ENCODE data around the gene CCNT2. TPM values are rescaled to one million over a fixed set of nuclear protein-coding genes. Genes with fewer than 3 reads are reported as not detected.
"Not testable (repeated sequence)": the region's sequence is repeated elsewhere in the genome, so short reads cannot be mapped to it uniquely, and the experiment has no call there.

CCNT2 gene
- total RNA-seq, 1 experiment from 2014 or later = 39.4 TPM

- H3K9me3 ChIP-seq = no peaks in the 10 kb centered on the region
- H3K4me1 ChIP-seq = no peaks in the 10 kb centered on the region
- CTCF ChIA-PET = no interaction called here
- no peak overlapping the region for H3K4me3 ChIP-seq (ENCODE audit: low read depth, low read length)
- no peak for DNase-seq
- no TSS peak for BruUV-seq (replicated peaks)
- H3K36me3 ChIP-seq (ENCODE audit: control insufficient read depth, insufficient read depth, low read length) = no peaks in the 10 kb centered on the region
- Mint-ChIP-seq H3K4me3 (ENCODE audit: unreplicated experiment) (no peak overlapping the region), H3K27me3 (ENCODE audit: insufficient read depth, unreplicated experiment) (peaks cover 3% of the 10 kb centered on the region), H3K9me3 (ENCODE audit: unreplicated experiment) (peaks cover 21% of the 10 kb centered on the region), H3K27ac (ENCODE audit: unreplicated experiment) (no peak overlapping the region), H3K36me3 (ENCODE audit: insufficient read depth, unreplicated experiment) (no peaks in the 10 kb centered on the region), H3K4me1 (ENCODE audit: low read depth, unreplicated experiment) (no peaks in the 10 kb centered on the region)
- intact Hi-C loops (cut with micrococcal nuclease; ENCODE audit: unreplicated experiment) = no loop called here
- no peaks in the 10 kb centered on the region; the same call in 1 of the 2 replicates for H3K27me3 ChIP-seq (replicated peaks; ENCODE audit: control insufficient read depth, insufficient read depth, low read length)
- TF ChIP-seq CTCF (IDR thresholded peaks at IDR 0.05; ENCODE audit: insufficient read depth in 1 of 2, low read depth in 1 of 2, low read length in 1 of 2, severe bottlenecking in 1 of 2, unreplicated experiment in 1 of 2) = no peak
- POLR2A ChIA-PET = no interaction called here
These were observed 56.8 kb downstream of the CCNT2 start for GRCh38 chr2:134975281-134976009.

GRCh38 chr2:134976074-134976702, 57.6 kb downstream of the CCNT2 start:
- Mint-ChIP-seq H3K36me3 (ENCODE audit: insufficient read depth, unreplicated experiment) (no peaks in the 10 kb centered on the region), H3K4me1 (ENCODE audit: low read depth, unreplicated experiment) (no peaks in the 10 kb centered on the region), H3K4me3 (ENCODE audit: unreplicated experiment) (no peak overlapping the region), H3K27ac (ENCODE audit: unreplicated experiment) (no peak overlapping the region), H3K27me3 (ENCODE audit: insufficient read depth, unreplicated experiment) (peaks cover 3% of the 10 kb centered on the region), H3K9me3 (ENCODE audit: unreplicated experiment) (peaks cover 21% of the 10 kb centered on the region)
- no peak overlapping the region for H3K4me3 ChIP-seq (ENCODE audit: low read depth, low read length)
- ChIA-PET POLR2A (no interaction called here), CTCF (no interaction called here)
- H3K4me1 ChIP-seq = no peaks in the 10 kb centered on the region
- no peaks in the 10 kb centered on the region for H3K9me3 ChIP-seq
- no TSS peak for BruUV-seq (replicated peaks)
- TF ChIP-seq CTCF (IDR thresholded peaks at IDR 0.05; ENCODE audit: insufficient read depth in 1 of 2, low read depth in 1 of 2, low read length in 1 of 2, severe bottlenecking in 1 of 2, unreplicated experiment in 1 of 2) = no peak
- no peaks in the 10 kb centered on the region for H3K36me3 ChIP-seq (ENCODE audit: control insufficient read depth, insufficient read depth, low read length)
- intact Hi-C loops (cut with micrococcal nuclease; ENCODE audit: unreplicated experiment) = no loop called here
- H3K27me3 ChIP-seq (replicated peaks; ENCODE audit: control insufficient read depth, insufficient read depth, low read length) = no peaks in the 10 kb centered on the region; the same call in 1 of the 2 replicates
- DNase-seq = no peak

GRCh38 chr2:134977104-134977503, 58.5 kb downstream of the CCNT2 start:
- H3K27ac Mint-ChIP-seq (ENCODE audit: unreplicated experiment); H3K4me1 ChIP-seq; H3K27me3 Mint-ChIP-seq (ENCODE audit: insufficient read depth, unreplicated experiment); intact Hi-C loops (cut with micrococcal nuclease; ENCODE audit: unreplicated experiment); H3K4me3 ChIP-seq (ENCODE audit: low read depth, low read length); H3K4me1 Mint-ChIP-seq (ENCODE audit: low read depth, unreplicated experiment); H3K36me3 ChIP-seq (ENCODE audit: control insufficient read depth, insufficient read depth, low read length); H3K27me3 ChIP-seq (replicated peaks; ENCODE audit: control insufficient read depth, insufficient read depth, low read length); H3K36me3 Mint-ChIP-seq (ENCODE audit: insufficient read depth, unreplicated experiment); BruUV-seq (replicated peaks); POLR2A ChIA-PET; H3K9me3 ChIP-seq; DNase-seq; H3K4me3 Mint-ChIP-seq (ENCODE audit: unreplicated experiment): not testable (repeated sequence)
- peaks cover 16% of the 10 kb centered on the region for H3K9me3 Mint-ChIP-seq (ENCODE audit: unreplicated experiment)
- CTCF ChIA-PET = interaction anchor here (1.0 kb wide), 1 partner anchor 27 kb away, joined by 4 read pairs; no protein-coding TSS in a partner anchor

Data from Caco-2 (cell line).